B cell (primary cell): ENCODE results near the gene SLC35A2. TPM values are rescaled to one million over a fixed set of nuclear protein-coding genes. Genes with fewer than 3 reads are reported as not detected.

ENCODE experiments used
- ATAC-seq: fragments of 200-7000 bp; cut with Tn5 transposase; one replicate; pipeline ENCODE4 v1.10.0; 2021; ENCODE audit warnings: low read depth, mild to moderate bottlenecking, moderate number of reproducible peaks, moderate library complexity
- CTCF ChIA-PET: fragments of 350-600 bp; sonication (Branson Sonifier 250); formaldehyde crosslinking; loops from one replicate; lab custom pipeline; 2021; ENCODE audit warnings: antibody characterized with exemption, inconsistent platforms; lab: Charles Lee
- POLR2A ChIA-PET: fragments of 350-600 bp; sonication (Branson Sonifier 250); formaldehyde crosslinking; loops from one replicate; lab custom pipeline; 2021; ENCODE audit warnings: antibody characterized with exemption; lab: Charles Lee
- DNase-seq: peaks from one replicate; pipeline ENCODE4 v3.0.0; 2013
- H2AFZ ChIP-seq: 2 replicates; pipeline ENCODE4 v1.6.1; 2012; ENCODE audit warnings: mild to moderate bottlenecking, low read depth, low read length; ENCODE audit not compliant: insufficient read depth, poor library complexity, severe bottlenecking
- H3K27ac ChIP-seq, 2 donors: 1 replicate in 1 of 2; 2 replicates in 1 of 2; pipeline ENCODE4 v1.5.1; 2012 to 2013; ENCODE audit warnings: low read length in 2 of 2, mild to moderate bottlenecking in 2 of 2, moderate library complexity in 1 of 2
- H3K27me3 ChIP-seq, 4 experiments: fragments of 200-600 bp in 1 of 4; sonication (generic) in 1 of 4; replicated peaks in 1 of 4; 1 replicate in 2 of 4; 2 replicates in 2 of 4; pipeline versions ENCODE4 v1.6.1 to v1.7.0; 2013 to 2016; ENCODE audit warnings: low read length in 3 of 4, mild to moderate bottlenecking in 2 of 4, mixed read lengths in 1 of 4, moderate library complexity in 1 of 4; ENCODE audit not compliant: insufficient read depth in 4 of 4, control insufficient read depth in 3 of 4; ENCODE audit errors: control extremely low read depth in 1 of 4
- H3K36me3 ChIP-seq, 2 experiments: replicated peaks in 1 of 2; 1 replicate in 1 of 2; 2 replicates in 1 of 2; pipeline versions ENCODE4 v1.6.1 to v1.7.1; 2013; ENCODE audit warnings: low read length in 1 of 2; ENCODE audit not compliant: insufficient read depth in 2 of 2, control insufficient read depth in 1 of 2; ENCODE audit errors: control extremely low read depth in 1 of 2, extremely low read depth in 1 of 2
- H3K4me1 ChIP-seq, 2 donors: fragments of 200-600 bp in 1 of 2; sonication (generic) in 1 of 2; 1 replicate in 1 of 2; 2 replicates in 1 of 2; pipeline versions ENCODE4 v1.5.1 to v1.6.1; 2013 to 2017; ENCODE audit warnings: low read length in 2 of 2; ENCODE audit not compliant: control insufficient read depth in 2 of 2, insufficient read depth in 2 of 2
- H3K4me2 ChIP-seq: replicated peaks from 2 replicates; pipeline ENCODE3; 2012; ENCODE audit warnings: mild to moderate bottlenecking, low read depth, low read length; ENCODE audit not compliant: poor library complexity, severe bottlenecking
- H3K4me3 ChIP-seq, 5 experiments: fragments of 200-600 bp in 1 of 5; sonication (generic) in 1 of 5; 1 replicate in 3 of 5; 2 replicates in 2 of 5; pipeline versions ENCODE4 v1.5.1 to v1.7.0; 2011 to 2016; ENCODE audit warnings: low read length in 4 of 5, mild to moderate bottlenecking in 4 of 5, low read depth in 2 of 5, control low read depth in 1 of 5, moderate library complexity in 1 of 5; ENCODE audit not compliant: insufficient read depth in 1 of 5; ENCODE audit errors: control extremely low read depth in 1 of 5, extremely low read depth in 1 of 5
- H3K79me2 ChIP-seq: fragments of 200-600 bp; sonication (generic); one replicate; pipeline ENCODE4 v1.6.0; 2016; ENCODE audit warnings: low read length; ENCODE audit not compliant: control insufficient read depth, insufficient read depth
- H3K9ac ChIP-seq: fragments of 200-600 bp; sonication (generic); 2 replicates; pipeline ENCODE4 v1.6.1; 2017; ENCODE audit warnings: mild to moderate bottlenecking, low read length, moderate library complexity
- H3K9me3 ChIP-seq, 3 donors: one replicate each; pipeline versions ENCODE4 v1.6.1 to v1.7.1; 2013; ENCODE audit warnings: low read length in 2 of 3; ENCODE audit not compliant: control insufficient read depth in 2 of 3, insufficient read depth in 1 of 3; ENCODE audit errors: control extremely low read depth in 1 of 3
- H4K20me1 ChIP-seq: 2 replicates; pipeline ENCODE4 v1.6.0; 2012; ENCODE audit warnings: mild to moderate bottlenecking, low read length; ENCODE audit not compliant: insufficient read depth, control insufficient read depth, poor library complexity, severe bottlenecking
- H3K27ac Mint-ChIP-seq: one replicate; pipeline ENCODE4 v1.8.0; 2021; ENCODE audit warnings: mixed read lengths
- H3K27me3 Mint-ChIP-seq: one replicate; pipeline ENCODE4 v1.8.0; 2021; ENCODE audit warnings: mixed read lengths
- H3K4me1 Mint-ChIP-seq: one replicate; pipeline ENCODE4 v1.8.0; 2021; ENCODE audit warnings: mixed read lengths
- H3K4me3 Mint-ChIP-seq: one replicate; pipeline ENCODE4 v1.8.0; 2021; ENCODE audit warnings: mixed read lengths
- H3K9me3 Mint-ChIP-seq: one replicate; pipeline ENCODE4 v1.8.0; 2022; ENCODE audit warnings: mixed read lengths; ENCODE audit not compliant: insufficient read depth
- EZH2 ChIP-seq: IDR thresholded peaks from 2 replicates; pipeline ENCODE4 v1.6.1; 2012; ENCODE audit warnings: borderline replicate concordance, low read depth, mild to moderate bottlenecking, moderate library complexity, low read length; ENCODE audit not compliant: insufficient read depth, poor library complexity, severe bottlenecking
- WGBS: methylation state at CpG from one replicate; pipeline ENCODE4 v1.1.5; 2013; ENCODE audit warnings: missing lambda C conversion rate; ENCODE audit not compliant: insufficient coverage; 5-methylcytosine and 5-hydroxymethylcytosine counted together
- intact Hi-C: fragments of 100-400 bp; cut with micrococcal nuclease; formaldehyde crosslinking; loops from one replicate; pipeline ENCODE4 v1.10.0; 2022
- polyA plus RNA-seq: library from polyadenylated mRNA; depleted of rRNA; stranded (reverse); fragments of >200 nt; gene quantifications from 2 replicates; pipeline ENCODE4 v1.2.3, GENCODE V29; 2012
- total RNA-seq, 2 donors: library from RNA; stranded (reverse); fragments of 120-200 nt in 1 of 2; gene quantifications; 1 replicate in 1 of 2; 2 replicates in 1 of 2; pipeline versions ENCODE4 v1.2.3 to v1.2.4, GENCODE V29; 2013 to 2022
- TF ChIP-seq, protein P1 (sequence below): fragments of 200-600 bp; IDR thresholded peaks from one replicate; pipeline ENCODE4 v1.8.0; 2022; ENCODE audit warnings: antibody characterized with exemption, mild to moderate bottlenecking

The SLC35A2 gene
- total and polyA plus RNA-seq, 2 donors (not counting 1 experiment from before 2014, with no cell fraction given): 19.1 to 22.0 TPM

DNA sequence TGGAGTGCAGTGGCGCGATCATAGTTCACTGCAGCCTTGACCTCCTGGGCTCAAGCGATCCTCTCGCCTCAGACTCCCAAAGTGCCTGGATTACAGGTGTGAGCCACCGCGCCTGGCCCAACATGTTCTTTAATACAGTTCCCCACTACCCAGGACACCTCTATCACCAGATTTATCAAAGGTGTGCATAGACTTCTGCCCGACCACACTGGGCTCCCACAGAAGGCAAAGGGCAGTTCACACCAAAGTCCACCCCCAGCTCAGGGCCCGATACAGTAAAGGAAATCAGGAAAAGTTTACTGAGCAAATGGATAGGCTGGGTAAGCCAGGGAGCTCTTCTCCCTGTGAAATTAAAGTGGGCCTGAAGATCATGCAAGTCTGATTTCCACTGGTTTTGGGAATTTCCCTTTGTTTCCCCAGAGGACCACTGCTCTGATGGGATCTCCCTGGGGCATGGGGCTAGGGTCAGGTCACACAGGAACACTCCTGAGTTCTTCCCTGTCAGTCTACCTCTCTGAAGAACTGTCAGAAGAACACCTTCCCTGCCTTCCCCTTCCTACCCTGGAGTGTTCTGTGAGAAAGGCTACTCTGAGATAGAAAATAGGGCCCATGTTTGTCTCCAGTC is 25.1 kb upstream of the SLC35A2 start:
- whole genome bisulfite sequencing: 96% methylated on average over 6 of the region's 8 CpGs
- intact Hi-C loops: loop anchor here (1.0 to 10.0 kb wide), 9 partner anchors 19 to 362 kb away; partner anchors contain the start of genes HDAC6, RBM3, TFE3 and WDR13
- peaks cover 0 to 21% of the 10 kb centered on the region in 2 experiments for H3K36me3 ChIP-seq
- no peaks in the 10 kb centered on the region for H3K27me3 ChIP-seq
- H3K79me2 ChIP-seq: peaks cover 30% of the 10 kb centered on the region
- DNase-seq: no peak
- H3K4me2 ChIP-seq: peak overlapping the region; percentile 77
- H3K4me3 Mint-ChIP-seq: peak overlapping the region; percentile 84
- peak overlapping the region in 3 of 5 experiments; percentile 34 to 57 (median 37) for H3K4me3 ChIP-seq
- peak overlapping the region; percentile 99 for H3K27ac ChIP-seq
- ChIA-PET POLR2A (interaction anchor here (0.6 to 5.6 kb wide), 9 partner anchors 9 to 397 kb away, joined by 3 to 101 read pairs (median 7); partner anchors contain the start of genes GRIPAP1, PIM2, PQBP1 and SLC35A2), CTCF (interaction anchor here (1.2 to 3.7 kb wide), 9 partner anchors 9 to 288 kb away, joined by 5 to 30 read pairs (median 9); partner anchors contain the start of genes PIM2, PQBP1, SLC35A2 and TIMM17B)
- peaks cover 85 to 89% of the 10 kb centered on the region in 2 donors for H3K4me1 ChIP-seq
- H3K9me3 ChIP-seq: no peaks in the 10 kb centered on the region
- no peaks in the 10 kb centered on the region for H3K27me3 Mint-ChIP-seq
- H2AFZ ChIP-seq: no peak overlapping the region
- ATAC-seq: peak; percentile 0
- H3K27ac Mint-ChIP-seq: peak overlapping the region; percentile 99
- no peaks in the 10 kb centered on the region for H4K20me1 ChIP-seq
- peak overlapping the region; percentile 69 for H3K9ac ChIP-seq
- peaks cover 75% of the 10 kb centered on the region for H3K4me1 Mint-ChIP-seq
- TF ChIP-seq, protein P1, sequence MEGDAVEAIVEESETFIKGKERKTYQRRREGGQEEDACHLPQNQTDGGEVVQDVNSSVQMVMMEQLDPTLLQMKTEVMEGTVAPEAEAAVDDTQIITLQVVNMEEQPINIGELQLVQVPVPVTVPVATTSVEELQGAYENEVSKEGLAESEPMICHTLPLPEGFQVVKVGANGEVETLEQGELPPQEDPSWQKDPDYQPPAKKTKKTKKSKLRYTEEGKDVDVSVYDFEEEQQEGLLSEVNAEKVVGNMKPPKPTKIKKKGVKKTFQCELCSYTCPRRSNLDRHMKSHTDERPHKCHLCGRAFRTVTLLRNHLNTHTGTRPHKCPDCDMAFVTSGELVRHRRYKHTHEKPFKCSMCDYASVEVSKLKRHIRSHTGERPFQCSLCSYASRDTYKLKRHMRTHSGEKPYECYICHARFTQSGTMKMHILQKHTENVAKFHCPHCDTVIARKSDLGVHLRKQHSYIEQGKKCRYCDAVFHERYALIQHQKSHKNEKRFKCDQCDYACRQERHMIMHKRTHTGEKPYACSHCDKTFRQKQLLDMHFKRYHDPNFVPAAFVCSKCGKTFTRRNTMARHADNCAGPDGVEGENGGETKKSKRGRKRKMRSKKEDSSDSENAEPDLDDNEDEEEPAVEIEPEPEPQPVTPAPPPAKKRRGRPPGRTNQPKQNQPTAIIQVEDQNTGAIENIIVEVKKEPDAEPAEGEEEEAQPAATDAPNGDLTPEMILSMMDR: no peak
- TF ChIP-seq EZH2: no peak
- no peaks in the 10 kb centered on the region for H3K9me3 Mint-ChIP-seq

DNA sequence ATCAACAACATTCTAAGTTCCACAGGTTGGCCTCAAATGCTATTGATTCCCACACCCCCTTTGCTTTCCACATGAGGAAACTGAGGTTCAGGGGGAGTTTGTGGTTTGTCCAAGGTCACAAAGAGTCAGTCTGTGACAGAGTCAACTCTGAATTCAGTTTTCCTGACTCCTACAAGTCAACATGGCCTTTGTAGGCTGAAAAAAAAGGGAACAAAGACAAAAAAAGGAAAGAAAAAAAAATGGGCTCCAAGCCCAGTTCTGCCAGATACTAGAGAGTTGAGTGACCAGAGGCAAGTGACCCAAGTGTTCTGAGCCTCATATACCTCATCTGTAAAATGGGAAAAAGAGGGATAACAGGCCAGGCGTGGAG is 23.8 kb upstream of the SLC35A2 start:
- Histone ChIP-seq H3K4me3 (no peak overlapping the region), H3K4me2 (peak overlapping the region; percentile 54), H3K79me2 (peaks cover 25% of the 10 kb centered on the region), H3K27ac (peak overlapping the region; percentile 51 to 77), H3K9ac (no peak overlapping the region), H3K27me3 (no peaks in the 10 kb centered on the region), H3K4me1 (peaks cover 73 to 77% of the 10 kb centered on the region in 2 donors), H4K20me1 (no peaks in the 10 kb centered on the region), H2AFZ (no peak overlapping the region), H3K36me3 (peaks cover 0 to 22% of the 10 kb centered on the region in 2 experiments), H3K9me3 (no peaks in the 10 kb centered on the region)
- TF ChIP-seq EZH2: no peak
- TF ChIP-seq, protein P1: no peak
- H3K4me3 Mint-ChIP-seq: no peak overlapping the region
- ATAC-seq (no peak), DNase-seq (no peak)
- H3K27me3 Mint-ChIP-seq: no peaks in the 10 kb centered on the region
- WGBS: no CpG with 5 or more reads among the region's 1 CpG
- peaks cover 69% of the 10 kb centered on the region for H3K4me1 Mint-ChIP-seq
- ChIA-PET CTCF (no interaction called here), POLR2A (no interaction called here)
- intact Hi-C loops: loop anchor here (5.0 to 10.0 kb wide), 3 partner anchors 133 to 338 kb away; partner anchors contain the start of genes HDAC6 and WDR13
- H3K27ac Mint-ChIP-seq: peak overlapping the region; percentile 99
- H3K9me3 Mint-ChIP-seq: no peaks in the 10 kb centered on the region
